ENCODE data around the gene MIEF2. TPM values are rescaled to one million over a fixed set of nuclear protein-coding genes. Genes with fewer than 3 reads are reported as not detected.

Gene MIEF2
- total and polyA plus RNA-seq, 8 donors, result 5.8 to 11.1 (median 9.1) TPM

GRCh38 chr17:18234853-18235380, 25.5 kb upstream of the MIEF2 start:
- H3K27ac ChIP-seq, result no peak overlapping the region
- ATAC-seq (no peak), DNase-seq (peak in 1 of 6 donors; percentile 64), FAIRE-seq (no peak)
- TF ChIP-seq, protein P1, sequence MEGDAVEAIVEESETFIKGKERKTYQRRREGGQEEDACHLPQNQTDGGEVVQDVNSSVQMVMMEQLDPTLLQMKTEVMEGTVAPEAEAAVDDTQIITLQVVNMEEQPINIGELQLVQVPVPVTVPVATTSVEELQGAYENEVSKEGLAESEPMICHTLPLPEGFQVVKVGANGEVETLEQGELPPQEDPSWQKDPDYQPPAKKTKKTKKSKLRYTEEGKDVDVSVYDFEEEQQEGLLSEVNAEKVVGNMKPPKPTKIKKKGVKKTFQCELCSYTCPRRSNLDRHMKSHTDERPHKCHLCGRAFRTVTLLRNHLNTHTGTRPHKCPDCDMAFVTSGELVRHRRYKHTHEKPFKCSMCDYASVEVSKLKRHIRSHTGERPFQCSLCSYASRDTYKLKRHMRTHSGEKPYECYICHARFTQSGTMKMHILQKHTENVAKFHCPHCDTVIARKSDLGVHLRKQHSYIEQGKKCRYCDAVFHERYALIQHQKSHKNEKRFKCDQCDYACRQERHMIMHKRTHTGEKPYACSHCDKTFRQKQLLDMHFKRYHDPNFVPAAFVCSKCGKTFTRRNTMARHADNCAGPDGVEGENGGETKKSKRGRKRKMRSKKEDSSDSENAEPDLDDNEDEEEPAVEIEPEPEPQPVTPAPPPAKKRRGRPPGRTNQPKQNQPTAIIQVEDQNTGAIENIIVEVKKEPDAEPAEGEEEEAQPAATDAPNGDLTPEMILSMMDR (IDR thresholded peaks at IDR 0.05), result no peak
- H3K4me1 ChIP-seq, result no peaks in the 10 kb centered on the region
- no peaks in the 10 kb centered on the region for H3K27me3 ChIP-seq
- H3K4me3 ChIP-seq, result no peak overlapping the region
- H3K36me3 ChIP-seq, result no peaks in the 10 kb centered on the region
- WGBS, 2 donors, result 93 to 95% methylated on average over 22 of the region's 22 CpGs
- intact Hi-C loops (cut with DNase I), result no loop called here
- no peaks in the 10 kb centered on the region for H3K9me3 ChIP-seq

GRCh38 chr17:18235743-18236256, 24.7 kb upstream of the MIEF2 start:
- no peaks in the 10 kb centered on the region for H3K9me3 ChIP-seq
- no peaks in the 10 kb centered on the region for H3K27me3 ChIP-seq
- no peak for ATAC-seq
- TF ChIP-seq, protein P1 (IDR thresholded peaks at IDR 0.05), result no peak
- no peak overlapping the region for H3K4me3 ChIP-seq
- no peak overlapping the region for H3K27ac ChIP-seq
- WGBS, 2 donors, result 80 to 90% methylated on average over 14 of the region's 14 CpGs
- intact Hi-C loops (cut with DNase I), result no loop called here
- H3K4me1 ChIP-seq, result no peaks in the 10 kb centered on the region
- FAIRE-seq, result no peak
- no peaks in the 10 kb centered on the region for H3K36me3 ChIP-seq
- no peak for DNase-seq

GRCh38 chr17:18236494-18236893, 24.0 kb upstream of the MIEF2 start:
- 90 to 92% methylated on average over 18 of the region's 18 CpGs for WGBS, 2 donors
- no peak for DNase-seq
- TF ChIP-seq, protein P1 (IDR thresholded peaks at IDR 0.05), result no peak
- no peak for FAIRE-seq
- intact Hi-C loops (cut with DNase I), result no loop called here
- H3K9me3 ChIP-seq, result no peaks in the 10 kb centered on the region
- ATAC-seq, result no peak
- H3K27me3 ChIP-seq, result no peaks in the 10 kb centered on the region
- no peak overlapping the region for H3K27ac ChIP-seq
- H3K4me1 ChIP-seq, result no peaks in the 10 kb centered on the region
- H3K4me3 ChIP-seq, result no peak overlapping the region
- no peaks in the 10 kb centered on the region for H3K36me3 ChIP-seq

- ATAC-seq (no peak), FAIRE-seq (no peak), DNase-seq (peak in 1 of 6 donors; percentile 59)
- Histone ChIP-seq H3K4me3 (no peak overlapping the region), H3K27me3 (no peaks in the 10 kb centered on the region), H3K4me1 (no peaks in the 10 kb centered on the region), H3K36me3 (no peaks in the 10 kb centered on the region), H3K9me3 (no peaks in the 10 kb centered on the region), H3K27ac (no peak overlapping the region)
- WGBS, 2 donors, result 88 to 90% methylated on average over 20 of the region's 20 CpGs
- intact Hi-C loops (cut with DNase I), result no loop called here
- TF ChIP-seq, protein P1 (IDR thresholded peaks at IDR 0.05), result no peak
Observed at GRCh38 chr17:18237461-18237860, 23.0 kb upstream of the MIEF2 start.

DNA sequence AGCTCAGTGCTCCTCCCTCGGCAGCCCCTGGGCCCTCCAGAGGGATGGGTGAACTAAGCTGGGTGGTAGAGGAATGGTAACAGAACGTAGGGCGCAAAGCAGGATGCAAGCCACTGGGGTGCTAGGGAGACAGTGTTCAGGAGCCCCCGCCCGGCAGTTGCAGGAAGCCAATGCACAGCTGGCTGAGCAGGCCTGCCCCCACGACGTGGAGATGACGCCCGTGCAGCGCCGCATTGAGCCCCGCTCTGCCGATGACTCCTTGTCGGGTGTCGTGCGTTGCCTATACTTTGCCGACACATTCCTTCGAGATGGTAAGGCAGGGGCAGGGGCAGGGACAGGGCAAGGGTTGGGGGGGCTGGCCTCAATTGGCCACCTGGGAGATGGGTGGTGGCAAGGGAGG, 22.2 kb upstream of the MIEF2 start:
- TF ChIP-seq, protein P1 (IDR thresholded peaks at IDR 0.05), result no peak
- no peaks in the 10 kb centered on the region for H3K27me3 ChIP-seq
- intact Hi-C loops (cut with DNase I), result no loop called here
- DNase-seq (peak in 1 of 6 donors; percentile 21), FAIRE-seq (no peak), ATAC-seq (no peak)
- H3K36me3 ChIP-seq, result no peaks in the 10 kb centered on the region
- H3K9me3 ChIP-seq, result no peaks in the 10 kb centered on the region
- H3K27ac ChIP-seq, result no peak overlapping the region
- no peaks in the 10 kb centered on the region for H3K4me1 ChIP-seq
- 94% methylated on average over 18 of the region's 18 CpGs for WGBS, 2 donors
- H3K4me3 ChIP-seq, result no peak overlapping the region
